GM12801 (cell line): ENCODE data around the gene SMC2.

Source experiments
- TF ChIP-seq, protein P1 (sequence below): IDR thresholded peaks from one replicate; pipeline ENCODE4 v1.5.1; 2011; ENCODE audit warnings: control low read depth; ENCODE audit not compliant: insufficient read length; ENCODE audit errors: extremely low read depth

SMC2 gene

GRCh38 chr9:104104360-104104759 lies 10.3 kb downstream of the SMC2 start:
- TF ChIP-seq, protein P1, sequence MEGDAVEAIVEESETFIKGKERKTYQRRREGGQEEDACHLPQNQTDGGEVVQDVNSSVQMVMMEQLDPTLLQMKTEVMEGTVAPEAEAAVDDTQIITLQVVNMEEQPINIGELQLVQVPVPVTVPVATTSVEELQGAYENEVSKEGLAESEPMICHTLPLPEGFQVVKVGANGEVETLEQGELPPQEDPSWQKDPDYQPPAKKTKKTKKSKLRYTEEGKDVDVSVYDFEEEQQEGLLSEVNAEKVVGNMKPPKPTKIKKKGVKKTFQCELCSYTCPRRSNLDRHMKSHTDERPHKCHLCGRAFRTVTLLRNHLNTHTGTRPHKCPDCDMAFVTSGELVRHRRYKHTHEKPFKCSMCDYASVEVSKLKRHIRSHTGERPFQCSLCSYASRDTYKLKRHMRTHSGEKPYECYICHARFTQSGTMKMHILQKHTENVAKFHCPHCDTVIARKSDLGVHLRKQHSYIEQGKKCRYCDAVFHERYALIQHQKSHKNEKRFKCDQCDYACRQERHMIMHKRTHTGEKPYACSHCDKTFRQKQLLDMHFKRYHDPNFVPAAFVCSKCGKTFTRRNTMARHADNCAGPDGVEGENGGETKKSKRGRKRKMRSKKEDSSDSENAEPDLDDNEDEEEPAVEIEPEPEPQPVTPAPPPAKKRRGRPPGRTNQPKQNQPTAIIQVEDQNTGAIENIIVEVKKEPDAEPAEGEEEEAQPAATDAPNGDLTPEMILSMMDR = no peak

DNA sequence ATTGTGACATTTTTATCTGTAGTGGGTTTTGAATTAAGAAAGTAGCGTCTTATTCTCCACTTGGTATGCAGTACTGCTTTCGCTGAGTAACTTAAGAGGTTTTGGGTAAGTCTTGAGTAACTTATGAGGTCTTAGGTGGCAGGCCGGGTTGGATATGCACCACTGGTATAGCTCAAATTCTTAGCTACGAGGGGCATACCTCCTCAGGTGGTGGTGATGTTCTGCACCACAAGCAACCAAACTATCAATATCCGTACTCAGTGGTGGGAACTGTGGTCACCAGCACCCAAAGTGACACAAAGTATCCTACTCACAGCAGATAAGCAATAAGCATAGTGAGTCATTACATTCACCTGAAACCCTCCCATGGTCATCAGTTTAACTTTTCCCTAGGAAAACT lies 13.7 kb downstream of the SMC2 start:
- TF ChIP-seq, protein P1 = no peak

GRCh38 chr9:104108315-104108714 lies 14.2 kb downstream of the SMC2 start:
- TF ChIP-seq, protein P1 = no peak

DNA sequence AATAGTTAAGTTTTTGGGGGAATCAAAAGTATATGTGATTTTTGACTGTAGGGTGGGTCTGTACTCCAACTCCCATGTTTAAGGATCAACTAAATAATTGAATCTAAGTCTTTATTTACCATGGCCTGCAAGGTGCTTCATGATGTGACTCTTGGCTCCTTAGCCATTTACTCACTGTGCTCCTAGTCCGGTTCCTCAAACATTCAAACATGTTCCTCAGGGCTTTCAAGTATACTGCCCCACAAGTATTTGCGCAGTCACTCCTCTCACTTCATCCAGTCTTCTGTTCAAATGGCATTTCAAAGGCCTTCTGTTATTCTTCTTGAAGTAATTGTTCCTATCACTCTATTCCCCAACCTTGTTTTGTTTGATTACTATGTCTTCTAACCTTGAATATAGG lies 16.4 kb downstream of the SMC2 start:
- TF ChIP-seq, protein P1 = no peak

DNA sequence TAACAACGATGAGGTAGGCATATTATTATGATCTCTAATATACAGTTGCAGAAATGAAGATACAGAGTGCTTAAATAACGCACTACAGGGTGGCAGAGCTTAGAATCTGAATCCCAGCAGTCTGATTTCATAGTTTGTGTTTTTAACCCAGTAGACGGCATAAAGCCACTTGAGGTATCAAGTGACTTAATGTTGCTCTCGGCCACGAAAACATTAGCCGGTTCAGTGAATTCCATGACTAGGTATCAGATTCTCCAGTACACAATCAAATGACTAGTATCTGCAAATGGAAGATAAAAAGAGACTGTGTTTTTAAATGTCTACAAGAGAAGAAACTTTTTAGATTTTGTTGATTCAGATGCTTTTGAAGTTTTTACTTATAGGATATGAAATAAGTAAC lies 24.8 kb downstream of the SMC2 start:
- TF ChIP-seq, protein P1 = no peak

DNA sequence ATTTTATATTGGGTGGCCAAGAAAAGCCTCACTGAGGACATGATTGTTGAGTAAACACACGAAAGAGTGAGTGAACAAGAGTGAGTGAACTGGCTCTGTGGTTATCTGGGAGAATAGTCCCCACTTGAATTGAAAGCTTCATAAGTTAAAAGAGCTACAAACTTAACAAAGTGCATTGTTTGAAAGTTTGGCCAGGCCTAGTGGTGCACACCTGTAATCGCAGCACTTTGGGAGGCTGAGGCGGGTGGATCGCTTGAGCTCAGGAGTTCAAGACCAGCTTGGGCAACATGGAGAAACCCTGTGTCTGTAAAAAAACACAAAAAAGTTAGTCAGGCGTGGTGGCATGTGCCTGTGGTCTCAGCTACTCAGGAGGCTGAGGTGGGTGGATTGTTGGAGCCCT lies 26.9 kb downstream of the SMC2 start:
- TF ChIP-seq, protein P1 = no peak

DNA sequence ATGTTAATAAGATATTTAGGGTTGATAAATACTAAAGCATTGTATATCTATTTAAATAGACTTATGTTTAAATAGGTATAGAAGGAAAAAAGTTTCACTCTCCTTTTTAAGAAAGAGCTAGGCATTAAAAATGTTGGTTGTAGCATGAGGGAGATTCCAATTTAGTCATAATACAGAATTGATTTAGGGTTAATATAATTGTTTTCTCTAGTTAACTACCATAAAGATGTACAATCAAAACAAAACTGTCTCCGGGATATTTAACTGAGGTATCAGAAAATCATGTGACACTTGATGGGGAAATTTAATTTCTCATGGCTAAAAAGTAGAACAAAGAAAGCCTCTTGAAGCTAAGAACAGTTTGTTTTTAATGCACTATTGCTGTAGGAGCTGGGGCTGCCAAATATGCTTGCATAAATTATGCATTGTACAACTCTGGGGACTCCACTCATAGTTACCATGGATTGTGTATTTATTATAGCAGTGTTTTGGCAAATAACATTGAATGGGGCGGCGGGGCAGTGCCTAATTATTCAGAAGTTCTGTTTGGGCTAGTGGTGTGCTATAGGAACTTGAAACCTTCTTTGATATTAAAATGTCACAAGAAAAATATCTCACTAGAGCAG lies 44.2 kb downstream of the SMC2 start:
- TF ChIP-seq, protein P1 = no peak
